Natural killer cell treated with Interleukin-12 subunit alpha and Interleukin-12 subunit beta and Interleukin-15 and Interleukin-18, amount 100 ng/mL, for 72 hours (primary cell): Measurements from ENCODE around the gene WBP1L. TPM values are rescaled to one million over a fixed set of nuclear protein-coding genes. Genes with fewer than 3 reads are reported as not detected.
"Not testable (repeated sequence)": the region's sequence is repeated elsewhere in the genome, so short reads cannot be mapped to it uniquely, and the experiment has no call there.

Source experiments
- ATAC-seq, 2 donors: fragments of 150-1000 bp; cut with Tn5 transposase in 1 of 2; sonication (Bioruptor Pico), chemical (Tn5 transposase) in 1 of 2; 2 replicates each; pipeline ENCODE4 v1.10.0; 2021
- DNase-seq: peaks from one replicate; pipeline ENCODE4 v3.0.0; 2022; ENCODE audit warnings: low spot score
- H3K27ac Mint-ChIP-seq, 2 donors: 1 replicate in 1 of 2; 2 replicates in 1 of 2; pipeline ENCODE4 v1.8.0; 2022; ENCODE audit warnings: mixed read lengths in 2 of 2, mild to moderate bottlenecking in 1 of 2, moderate library complexity in 1 of 2
- H3K27me3 Mint-ChIP-seq, 2 donors: 1 replicate in 1 of 2; 2 replicates in 1 of 2; pipeline ENCODE4 v1.8.0; 2022; ENCODE audit warnings: mixed read lengths in 2 of 2
- H3K36me3 Mint-ChIP-seq: one replicate; pipeline ENCODE4 v1.8.0; 2022; ENCODE audit warnings: mixed read lengths
- H3K4me1 Mint-ChIP-seq, 2 donors: 1 replicate in 1 of 2; 2 replicates in 1 of 2; pipeline ENCODE4 v1.8.0; 2022; ENCODE audit warnings: low read depth in 2 of 2, mixed read lengths in 2 of 2, mild to moderate bottlenecking in 1 of 2
- H3K4me3 Mint-ChIP-seq: one replicate; pipeline ENCODE4 v1.8.0; 2022; ENCODE audit warnings: mixed read lengths
- H3K9me3 Mint-ChIP-seq: 2 replicates; pipeline ENCODE4 v1.8.0; 2022; ENCODE audit warnings: mixed read lengths
- total RNA-seq, 2 donors: library from RNA; stranded (reverse); gene quantifications; one replicate each; pipeline ENCODE4 v1.2.3, GENCODE V29; 2022

Gene WBP1L
- total RNA-seq, 2 donors from 2014 or later, result 21.0 to 33.1 TPM

DNA sequence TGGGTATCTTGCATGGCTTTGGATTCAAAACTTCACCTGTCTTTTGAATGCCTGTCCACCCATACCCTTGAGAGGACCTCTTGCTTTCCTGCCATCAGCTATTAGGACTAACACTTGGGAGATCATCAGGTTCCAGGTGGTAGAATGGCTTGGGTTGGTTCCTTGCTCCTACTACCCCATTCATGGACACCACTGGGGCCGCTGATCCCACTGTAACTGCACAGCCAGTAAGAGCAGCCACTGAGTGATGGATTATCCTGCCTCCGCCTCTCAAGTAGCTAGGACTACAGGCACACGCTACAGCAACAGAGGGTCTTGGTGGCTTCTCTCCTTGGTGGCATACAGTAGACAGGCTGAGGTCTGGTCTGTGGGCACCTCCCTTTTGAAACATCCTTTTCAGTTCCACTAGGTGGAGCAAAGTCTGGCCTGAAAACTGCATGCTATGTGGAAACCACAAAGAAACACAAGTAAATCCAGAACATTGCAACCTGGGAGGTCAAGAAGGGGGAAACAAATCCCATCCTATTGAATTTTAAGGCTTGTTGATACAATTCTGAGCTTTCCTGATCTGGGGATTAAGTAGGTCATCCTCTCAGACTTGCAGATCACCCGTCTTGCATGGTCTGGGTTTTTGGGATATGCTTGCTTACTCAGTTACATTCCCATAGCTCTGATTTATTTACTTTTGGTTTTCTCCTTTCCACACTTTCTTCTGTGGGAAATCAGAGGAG, 9.4 kb downstream of the WBP1L start:
- Mint-ChIP-seq H3K27me3 (no peaks in the 10 kb centered on the region), H3K36me3 (no peaks in the 10 kb centered on the region), H3K9me3 (no peaks in the 10 kb centered on the region), H3K4me3 (no peak overlapping the region), H3K4me1 (peaks cover 31 to 44% of the 10 kb centered on the region in 2 donors), H3K27ac (peak overlapping the region; percentile 28 to 37)
- ATAC-seq (peak; percentile 46 to 61), DNase-seq (no peak)

DNA sequence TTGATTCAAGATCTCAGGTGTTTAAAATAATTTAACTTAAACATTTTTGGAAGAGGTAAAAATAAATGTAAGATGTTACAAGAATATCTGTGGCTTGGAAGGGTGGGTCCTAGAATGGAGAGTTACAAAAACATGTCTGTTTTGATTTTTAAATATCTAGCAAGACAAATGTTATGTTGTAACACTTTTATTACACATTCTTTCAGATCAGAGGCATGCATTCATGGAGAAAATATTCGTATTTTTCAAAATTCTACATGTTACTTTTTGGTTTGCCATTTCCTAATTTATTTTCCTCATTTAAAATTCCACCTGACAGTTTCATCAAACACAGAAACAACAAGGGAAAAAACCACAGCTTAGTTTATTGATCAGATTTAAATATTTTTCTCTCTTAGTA, 10.0 kb downstream of the WBP1L start:
- Mint-ChIP-seq H3K36me3 (no peaks in the 10 kb centered on the region), H3K9me3 (no peaks in the 10 kb centered on the region), H3K27ac (peak overlapping the region in 1 of 2 donors; percentile 37), H3K4me1 (peaks cover 31 to 44% of the 10 kb centered on the region in 2 donors), H3K27me3 (no peaks in the 10 kb centered on the region), H3K4me3 (no peak overlapping the region)
- DNase-seq (no peak), ATAC-seq (no peak)

DNA sequence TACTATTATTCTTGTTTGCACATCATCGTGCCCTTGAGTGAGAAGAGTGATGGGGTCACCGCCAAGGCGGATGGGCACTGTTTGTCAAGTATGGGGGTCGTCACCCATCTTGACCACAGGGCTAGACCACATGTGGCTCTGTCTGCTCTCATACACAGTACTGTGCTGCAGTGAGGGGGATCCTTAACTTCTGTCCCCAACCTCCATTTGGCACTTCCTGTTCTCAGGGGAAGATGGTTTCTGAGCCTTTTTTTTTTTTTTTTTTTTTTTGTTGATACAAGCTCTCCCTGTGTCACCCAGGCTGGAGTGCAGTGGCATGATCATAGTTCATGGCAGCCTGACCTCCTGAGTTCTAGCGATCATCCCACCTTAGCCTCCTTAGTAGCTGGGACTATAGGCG, 13.6 kb downstream of the WBP1L start:
- H3K27ac Mint-ChIP-seq, result no peak overlapping the region

DNA sequence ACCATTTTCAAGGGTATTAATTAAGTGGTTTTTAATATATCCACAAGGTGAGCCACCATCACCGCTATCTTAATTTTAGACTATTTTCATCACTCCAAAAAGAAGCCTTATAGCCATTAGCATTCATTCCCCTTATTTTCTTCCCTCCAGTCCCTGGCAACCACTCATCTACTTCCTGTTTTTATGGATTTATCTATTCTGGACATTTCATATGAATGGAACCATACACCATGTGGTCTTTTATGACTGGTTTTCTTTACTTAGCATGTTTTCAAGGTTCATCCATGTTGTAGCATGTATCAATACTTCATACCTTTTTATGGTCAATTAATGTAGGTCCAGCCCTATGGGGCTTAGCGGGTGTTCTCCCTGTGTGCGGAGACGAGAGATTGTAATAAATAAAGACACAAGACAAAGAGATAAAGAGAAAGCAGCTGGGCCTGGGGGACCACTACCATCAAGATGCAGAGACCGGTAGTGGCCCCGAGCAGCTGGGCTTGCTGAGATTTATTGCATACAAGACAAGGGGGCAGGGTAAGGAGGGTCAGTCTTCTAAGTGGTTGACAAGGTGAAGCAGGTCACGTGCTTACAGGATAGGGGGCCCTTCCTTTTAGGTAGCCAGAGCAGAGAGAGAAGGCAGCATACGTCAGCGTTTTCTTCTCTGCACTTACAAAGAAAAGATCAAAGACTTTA, 14.6 kb downstream of the WBP1L start:
- DNase-seq, result no peak
- Mint-ChIP-seq H3K9me3 (no peaks in the 10 kb centered on the region), H3K27me3 (no peaks in the 10 kb centered on the region), H3K4me1 (peaks cover 28 to 30% of the 10 kb centered on the region in 2 donors), H3K4me3 (no peak overlapping the region), H3K27ac (peak overlapping the region in 1 of 2 donors; percentile 43), H3K36me3 (peaks cover 6% of the 10 kb centered on the region)
- no peak for ATAC-seq

More for the DNA sequence above, 13.6 kb downstream of the WBP1L start:
- Mint-ChIP-seq H3K9me3 (no peaks in the 10 kb centered on the region), H3K4me3 (no peak overlapping the region), H3K36me3 (peaks cover 6% of the 10 kb centered on the region), H3K4me1 (peaks cover 33 to 36% of the 10 kb centered on the region in 2 donors), H3K27me3 (no peaks in the 10 kb centered on the region)
- DNase-seq (no peak), ATAC-seq (no peak)

DNA sequence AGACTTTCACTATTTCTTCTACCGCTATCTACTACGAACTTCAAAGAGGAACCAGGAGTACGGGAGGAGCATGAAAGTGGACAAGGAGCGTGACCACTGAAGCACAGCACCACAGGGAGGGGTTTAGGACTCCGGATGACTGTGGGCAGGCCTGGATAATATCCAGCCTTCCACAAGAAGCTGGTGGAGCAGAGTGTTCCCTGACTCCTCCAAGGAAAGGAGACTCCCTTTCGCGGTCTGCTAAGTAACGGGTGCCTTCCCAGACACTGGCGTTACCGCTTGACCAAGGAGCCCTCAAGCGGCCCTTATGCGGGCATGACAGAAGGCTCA, 15.2 kb downstream of the WBP1L start:
- not testable (repeated sequence) for H3K27me3 Mint-ChIP-seq, ATAC-seq, DNase-seq, H3K9me3 Mint-ChIP-seq, H3K4me3 Mint-ChIP-seq, H3K36me3 Mint-ChIP-seq
- Mint-ChIP-seq H3K27ac (peak overlapping the region in 1 of 2 donors; percentile 43), H3K4me1 (peaks cover 24 to 28% of the 10 kb centered on the region in 2 donors)

DNA sequence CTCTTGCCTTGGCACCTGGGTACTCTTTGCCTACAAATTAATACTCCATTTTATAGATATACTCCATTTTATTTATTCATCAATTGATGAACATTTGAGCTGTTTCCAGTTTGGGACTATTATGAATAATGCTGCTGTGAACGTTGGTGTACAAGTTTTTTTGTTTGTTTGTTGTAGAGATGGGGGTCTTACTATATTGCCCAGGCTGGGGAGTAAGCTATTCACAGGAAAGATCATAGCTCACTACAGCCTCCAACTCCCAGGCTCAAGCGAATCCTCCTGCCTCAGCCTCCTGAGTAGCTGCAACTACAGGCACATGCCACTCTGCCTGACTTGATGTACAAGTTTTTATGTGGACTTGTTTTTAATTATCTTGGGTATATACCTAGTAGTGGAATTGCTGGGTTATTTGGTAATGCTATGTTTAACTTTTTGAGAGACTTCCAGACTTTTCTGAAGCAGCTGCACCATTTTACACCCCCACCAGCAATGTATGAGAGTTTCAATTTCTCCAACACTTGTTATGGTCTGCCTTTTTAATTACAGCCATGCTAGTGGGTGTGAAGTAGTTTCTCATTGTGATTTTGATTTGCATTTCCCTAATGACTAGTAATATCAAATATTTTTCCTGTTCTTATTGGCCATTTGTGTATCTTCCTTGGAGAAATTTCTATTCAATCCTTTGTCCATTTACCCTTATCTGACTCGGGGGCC, 15.9 kb downstream of the WBP1L start:
- no peaks in the 10 kb centered on the region for H3K9me3 Mint-ChIP-seq
- no peak overlapping the region for H3K27ac Mint-ChIP-seq
- DNase-seq, result no peak
- H3K4me3 Mint-ChIP-seq, result no peak overlapping the region
- H3K36me3 Mint-ChIP-seq, result peaks cover 6% of the 10 kb centered on the region
- no peak for ATAC-seq
- H3K4me1 Mint-ChIP-seq, result peaks cover 24 to 31% of the 10 kb centered on the region in 2 donors
- H3K27me3 Mint-ChIP-seq, result no peaks in the 10 kb centered on the region

DNA sequence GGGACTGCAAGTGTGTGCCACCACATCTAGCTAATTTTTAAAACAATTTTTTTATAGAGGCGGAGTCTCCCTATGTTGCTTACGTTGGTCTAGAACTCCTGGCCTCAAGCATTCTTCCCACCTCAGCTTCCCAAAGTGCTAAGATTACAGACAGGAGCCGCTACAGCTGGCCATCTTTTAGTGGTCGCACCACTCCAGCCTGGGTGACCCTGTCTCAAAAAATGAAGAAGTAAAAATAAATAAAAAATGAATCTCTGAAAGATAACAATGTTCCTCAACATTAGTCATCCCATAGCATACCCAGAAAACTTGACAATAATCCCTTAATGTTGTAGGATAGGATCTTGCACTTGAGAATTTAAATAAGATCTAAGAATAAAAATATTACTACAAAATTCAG, 18.2 kb downstream of the WBP1L start:
- DNase-seq, result no peak
- Mint-ChIP-seq H3K4me3 (no peak overlapping the region), H3K9me3 (no peaks in the 10 kb centered on the region)

DNA sequence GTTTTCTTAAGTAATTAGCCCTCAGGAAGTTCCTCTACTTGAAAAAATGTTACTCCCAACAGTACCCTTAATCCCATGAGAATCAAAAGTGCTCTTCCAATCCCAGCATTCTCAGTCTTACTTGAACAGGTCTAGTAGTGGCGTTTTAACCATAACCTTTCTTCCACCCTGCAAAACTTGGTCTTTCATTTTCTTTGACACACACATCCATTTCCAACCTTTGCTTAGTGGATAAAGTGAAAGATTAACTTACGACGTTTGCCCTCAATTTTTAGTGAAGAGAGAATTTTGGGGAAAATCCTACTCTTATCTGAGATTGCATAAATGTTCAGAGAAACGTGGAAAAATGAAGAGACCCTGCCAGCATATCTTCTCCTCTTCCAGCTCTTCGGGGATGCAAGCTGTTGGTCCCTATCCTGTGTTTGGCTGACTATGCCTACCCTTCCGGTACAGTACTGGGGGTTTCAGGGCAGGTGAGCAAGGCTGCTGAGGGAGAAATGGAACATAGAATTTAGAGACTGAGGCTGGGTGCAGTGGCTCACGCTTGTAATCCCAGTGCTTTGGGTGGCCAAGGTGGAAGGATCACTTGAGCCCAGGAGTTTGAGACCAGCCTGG, 18.8 kb downstream of the WBP1L start:
- DNase-seq, result no peak
- no peaks in the 10 kb centered on the region for H3K9me3 Mint-ChIP-seq
- no peaks in the 10 kb centered on the region for H3K27me3 Mint-ChIP-seq
- H3K4me1 Mint-ChIP-seq, result peaks cover 36 to 42% of the 10 kb centered on the region in 2 donors
- ATAC-seq, result no peak
- H3K36me3 Mint-ChIP-seq, result peaks cover 12% of the 10 kb centered on the region
- peak overlapping the region in 1 of 2 donors; percentile 48 for H3K27ac Mint-ChIP-seq
- no peak overlapping the region for H3K4me3 Mint-ChIP-seq

More for the DNA sequence above, 18.2 kb downstream of the WBP1L start:
- H3K27ac Mint-ChIP-seq, result peak overlapping the region in 1 of 2 donors; percentile 48
- no peaks in the 10 kb centered on the region for H3K27me3 Mint-ChIP-seq
- peaks cover 12% of the 10 kb centered on the region for H3K36me3 Mint-ChIP-seq
- peaks cover 35 to 40% of the 10 kb centered on the region in 2 donors for H3K4me1 Mint-ChIP-seq
- ATAC-seq, result no peak

DNA sequence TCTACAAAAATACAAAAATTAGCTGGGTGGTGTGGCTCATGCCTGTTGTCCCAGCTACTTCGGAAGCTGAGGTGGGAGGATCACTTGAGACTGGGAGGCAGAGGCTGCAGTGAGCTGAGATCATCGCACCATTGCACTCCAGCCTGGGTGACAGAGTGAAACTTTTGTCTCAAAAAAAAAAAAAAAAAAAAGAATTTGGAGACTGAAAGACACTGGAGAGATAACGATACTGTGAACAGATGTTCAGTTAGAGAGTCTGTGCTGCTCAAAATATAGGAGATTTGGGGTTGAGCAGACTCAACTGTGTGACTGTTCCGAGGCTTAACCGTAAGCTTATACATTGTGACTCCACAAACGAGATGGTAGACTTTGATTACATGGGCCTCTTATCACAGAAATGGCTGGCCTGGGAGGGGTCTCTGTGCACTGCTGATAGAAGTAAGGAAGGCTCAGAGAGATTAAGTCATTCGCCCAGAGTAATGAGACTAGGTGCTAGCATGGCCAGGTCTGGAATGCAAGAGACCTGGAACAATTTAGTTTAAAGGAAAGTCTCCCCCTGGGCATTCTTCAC, 19.4 kb downstream of the WBP1L start:
- Mint-ChIP-seq H3K9me3 (no peaks in the 10 kb centered on the region), H3K4me3 (no peak overlapping the region), H3K36me3 (peaks cover 12% of the 10 kb centered on the region), H3K27me3 (no peaks in the 10 kb centered on the region), H3K4me1 (peaks cover 38 to 46% of the 10 kb centered on the region in 2 donors), H3K27ac (peak overlapping the region in 1 of 2 donors; percentile 48)
- no peak for DNase-seq
- ATAC-seq, result no peak

DNA sequence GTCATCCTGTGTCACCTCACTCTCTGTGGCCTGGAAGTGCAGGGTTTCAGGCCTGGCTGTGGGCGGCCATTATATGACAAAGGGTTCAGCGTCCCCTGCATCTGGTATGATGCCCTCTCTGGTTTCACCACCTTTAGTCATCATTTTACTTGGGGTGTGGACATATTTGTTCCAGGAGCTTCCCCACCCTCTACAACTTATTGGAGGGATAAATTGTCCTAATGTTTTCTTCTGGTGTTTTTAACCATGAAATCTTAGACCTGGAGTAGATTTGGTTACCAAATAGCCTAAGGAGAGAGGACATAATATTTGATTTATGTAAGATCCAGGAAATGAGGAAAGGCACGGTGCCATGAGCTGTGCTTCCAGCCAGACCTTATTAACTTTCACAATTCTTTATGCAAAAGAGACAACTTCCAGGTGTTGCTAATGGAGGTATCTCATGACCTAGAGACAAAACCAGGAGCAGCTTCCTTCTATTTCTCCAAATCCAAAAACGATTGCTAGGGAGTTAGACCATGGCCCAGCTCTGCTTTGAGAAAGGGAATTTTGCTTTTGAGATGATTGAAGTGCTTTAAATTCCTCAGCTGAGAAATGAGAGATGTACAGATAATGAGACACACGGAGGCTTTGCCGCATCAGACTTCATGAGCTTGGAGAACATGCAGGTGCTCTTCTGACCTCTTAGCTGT, 20.9 kb downstream of the WBP1L start:
- Mint-ChIP-seq H3K4me3 (no peak overlapping the region), H3K27me3 (no peaks in the 10 kb centered on the region), H3K9me3 (no peaks in the 10 kb centered on the region), H3K4me1 (peaks cover 37 to 41% of the 10 kb centered on the region in 2 donors), H3K36me3 (peaks cover 11% of the 10 kb centered on the region), H3K27ac (no peak overlapping the region)
- DNase-seq (no peak), ATAC-seq (no peak)

DNA sequence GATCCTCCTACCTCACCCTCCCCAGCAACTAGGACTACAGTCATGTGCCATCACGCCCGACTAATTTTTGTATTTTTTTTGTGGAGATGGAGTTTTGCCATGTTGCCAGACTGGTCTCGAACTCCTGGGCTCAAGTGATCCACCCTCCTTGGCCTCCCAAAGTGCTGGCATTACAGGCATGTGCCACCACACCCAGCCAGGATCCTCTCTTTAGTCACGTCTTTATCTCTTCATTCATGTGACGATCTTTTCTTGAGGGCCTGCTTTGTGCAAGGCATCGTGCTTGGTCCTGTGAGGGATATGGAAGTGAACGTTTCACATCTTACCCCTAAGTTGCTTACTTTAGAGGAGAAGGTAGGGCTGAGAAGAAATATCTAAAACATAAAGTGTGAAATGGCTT, 21.6 kb downstream of the WBP1L start:
- Mint-ChIP-seq H3K27ac (no peak overlapping the region), H3K27me3 (no peaks in the 10 kb centered on the region), H3K4me3 (no peak overlapping the region), H3K4me1 (peaks cover 39 to 47% of the 10 kb centered on the region in 2 donors), H3K36me3 (peaks cover 6% of the 10 kb centered on the region), H3K9me3 (no peaks in the 10 kb centered on the region)
- no peak for ATAC-seq
- DNase-seq, result no peak

DNA sequence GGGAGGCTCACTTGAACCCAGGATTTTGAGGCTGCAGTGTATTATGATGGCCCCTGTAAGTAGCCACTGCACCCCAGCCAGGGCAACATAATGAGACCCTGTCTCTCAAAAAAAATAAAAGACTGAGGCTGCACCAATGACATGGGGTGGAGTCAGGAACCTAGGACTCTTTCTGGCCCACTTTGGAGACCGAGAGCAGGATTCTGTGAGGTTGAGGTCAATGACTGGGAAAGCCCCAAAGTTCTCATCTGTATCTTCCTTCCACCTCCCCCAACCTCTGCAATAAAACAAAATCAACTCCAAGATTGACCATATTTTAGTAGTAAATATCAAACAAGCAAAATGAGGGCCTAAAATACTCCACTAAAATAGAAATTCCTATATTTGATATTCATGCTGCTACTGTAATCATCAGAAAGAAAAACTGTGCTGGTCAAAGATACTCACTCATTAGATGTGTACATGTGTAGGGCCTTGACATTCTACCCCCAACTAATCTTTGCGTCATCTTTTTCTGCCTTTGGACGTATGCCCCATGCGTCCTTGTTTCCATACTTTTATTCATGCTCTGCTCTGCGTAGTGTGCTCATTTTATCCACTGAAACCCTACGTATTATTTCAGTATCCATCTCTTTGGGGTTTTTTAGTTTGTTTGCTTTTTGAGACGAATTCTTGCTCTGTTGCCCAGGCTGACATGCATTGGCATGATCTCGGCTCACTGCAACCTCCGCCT, 23.8 kb downstream of the WBP1L start:
- no peak for DNase-seq
- Mint-ChIP-seq H3K36me3 (peaks cover 6% of the 10 kb centered on the region), H3K27me3 (no peaks in the 10 kb centered on the region), H3K4me3 (no peak overlapping the region), H3K9me3 (no peaks in the 10 kb centered on the region), H3K4me1 (peaks cover 43 to 45% of the 10 kb centered on the region in 2 donors), H3K27ac (peak overlapping the region in 1 of 2 donors; percentile 5)
- ATAC-seq, result no peak
